GM23338 (cell line): ENCODE results near the gene DZIP1. TPM values are rescaled to one million over a fixed set of nuclear protein-coding genes. Genes with fewer than 3 reads are reported as not detected.

ENCODE experiments used
- ATAC-seq: fragments of 200-7000 bp; cut with Tn5 transposase; 3 replicates; pipeline ENCODE4 v1.9.1; 2020
- DNase-seq: peaks from one replicate; pipeline ENCODE4 v3.0.0-alpha.2; 2015; ENCODE audit warnings: low spot score
- H2AFZ ChIP-seq: fragments of 200-600 bp; sonication (generic); 2 replicates; pipeline ENCODE4 v1.8.0; 2016; ENCODE audit warnings: antibody characterized with exemption, mild to moderate bottlenecking, moderate library complexity
- H3F3A ChIP-seq: fragments of 200-600 bp; sonication (generic); replicated peaks from 2 replicates; pipeline ENCODE4 v1.8.0; 2017; ENCODE audit warnings: antibody characterized with exemption, mixed run types, low read depth
- H3K27ac ChIP-seq: fragments of 200-600 bp; sonication (generic); 2 replicates; pipeline ENCODE4 v1.6.1; 2016; ENCODE audit warnings: low read depth
- H3K27me3 ChIP-seq: fragments of 200-600 bp; sonication (generic); 2 replicates; pipeline ENCODE4 v1.8.0; 2016; ENCODE audit warnings: mild to moderate bottlenecking, mixed run types, moderate library complexity; ENCODE audit not compliant: insufficient read depth
- H3K36me3 ChIP-seq: fragments of 200-600 bp; sonication (generic); 2 replicates; pipeline ENCODE4 v1.8.0; 2016; ENCODE audit warnings: mild to moderate bottlenecking; ENCODE audit not compliant: insufficient read depth
- H3K4me1 ChIP-seq: fragments of 200-600 bp; sonication (generic); 2 replicates; pipeline ENCODE4 v1.8.0; 2016; ENCODE audit warnings: mild to moderate bottlenecking, moderate library complexity; ENCODE audit not compliant: insufficient read depth
- H3K4me2 ChIP-seq: fragments of 200-600 bp; sonication (generic); 2 replicates; pipeline ENCODE4 v1.7.1; 2017; ENCODE audit warnings: mixed run types
- H3K4me3 ChIP-seq: fragments of 200-600 bp; sonication (generic); 2 replicates; pipeline ENCODE4 v1.6.1; 2016; ENCODE audit warnings: mixed run types
- H3K79me2 ChIP-seq: fragments of 200-600 bp; sonication (generic); replicated peaks from 2 replicates; pipeline ENCODE4 v1.8.0; 2017; ENCODE audit warnings: mild to moderate bottlenecking; ENCODE audit not compliant: insufficient read depth
- H3K9me2 ChIP-seq: fragments of 200-600 bp; sonication (generic); 2 replicates; pipeline ENCODE4 v1.8.0; 2017; ENCODE audit not compliant: insufficient read depth
- H4K20me1 ChIP-seq: fragments of 200-600 bp; sonication (generic); replicated peaks from 2 replicates; pipeline ENCODE4 v1.8.0; 2017; ENCODE audit warnings: mild to moderate bottlenecking; ENCODE audit not compliant: insufficient read depth
- H3K27ac Mint-ChIP-seq: 2 replicates; pipeline ENCODE4 v1.8.0; 2020; ENCODE audit warnings: inconsistent platforms, mild to moderate bottlenecking, moderate library complexity, mixed read lengths
- H3K27me3 Mint-ChIP-seq: 3 replicates; pipeline ENCODE4 v1.8.0; 2022; ENCODE audit warnings: low read depth, mild to moderate bottlenecking, moderate library complexity, mixed read lengths, inconsistent platforms; ENCODE audit not compliant: insufficient read depth, poor library complexity
- H3K36me3 Mint-ChIP-seq: 3 replicates; pipeline ENCODE4 v1.8.0; 2021; ENCODE audit warnings: low read depth, mild to moderate bottlenecking, inconsistent platforms, moderate library complexity, mixed read lengths
- H3K4me1 Mint-ChIP-seq: 3 replicates; pipeline ENCODE4 v1.8.0; 2020; ENCODE audit warnings: mild to moderate bottlenecking, inconsistent platforms, mixed read lengths
- H3K4me3 Mint-ChIP-seq: 3 replicates; pipeline ENCODE4 v1.8.0; 2021; ENCODE audit warnings: moderate library complexity, mild to moderate bottlenecking, inconsistent platforms, mixed read lengths
- H3K9me3 Mint-ChIP-seq: 3 replicates; pipeline ENCODE4 v1.8.0; 2020; ENCODE audit warnings: moderate library complexity, mild to moderate bottlenecking, inconsistent platforms, mixed read lengths
- EZH2 ChIP-seq: fragments of 200-600 bp; sonication (generic); IDR thresholded peaks from one replicate; pipeline ENCODE4 v1.8.0; 2017; ENCODE audit warnings: antibody characterized with exemption, mild to moderate bottlenecking, low read depth; ENCODE audit not compliant: unreplicated experiment
- EZH2phosphoT487 ChIP-seq: fragments of 200-600 bp; sonication (generic); IDR thresholded peaks from one replicate; pipeline ENCODE4 v1.8.1; 2018; ENCODE audit warnings: antibody characterized with exemption; ENCODE audit not compliant: unreplicated experiment
- JUNB ChIP-seq: IDR thresholded peaks from one replicate; pipeline ENCODE4 v1.6.1; 2016; ENCODE audit warnings: antibody characterized with exemption; ENCODE audit not compliant: unreplicated experiment
- NANOG ChIP-seq: IDR thresholded peaks from 2 replicates; pipeline ENCODE4 v1.6.1; 2016; ENCODE audit warnings: antibody characterized with exemption, borderline replicate concordance
- POLR2AphosphoS5 ChIP-seq: IDR thresholded peaks from 2 replicates; pipeline ENCODE4 v1.6.1; 2016; ENCODE audit warnings: antibody characterized with exemption, low read depth
- REST ChIP-seq: IDR thresholded peaks from one replicate; pipeline ENCODE4 v1.6.1; 2018; ENCODE audit warnings: antibody characterized with exemption; ENCODE audit not compliant: unreplicated experiment
- STAT1 ChIP-seq: IDR thresholded peaks from one replicate; pipeline ENCODE4 v1.6.1; 2016; ENCODE audit warnings: antibody characterized with exemption; ENCODE audit not compliant: unreplicated experiment
- ZNF114 ChIP-seq: fragments of 250-450 bp; sonication (Bioruptor Pico); IDR thresholded peaks from 2 replicates; pipeline ENCODE4 v1.5.0; 2020; ENCODE audit warnings: mild to moderate bottlenecking, moderate library complexity
- ZNF331 ChIP-seq: fragments of 250-450 bp; sonication (Bioruptor Pico); IDR thresholded peaks from 2 replicates; pipeline ENCODE4 v1.5.0; 2020; ENCODE audit warnings: low read depth, mild to moderate bottlenecking, moderate library complexity
- ZNF462 ChIP-seq: fragments of 250-450 bp; sonication (Bioruptor Pico); IDR thresholded peaks from 2 replicates; pipeline ENCODE4 v1.5.0; 2020; ENCODE audit warnings: mild to moderate bottlenecking, moderate library complexity
- polyA plus RNA-seq: library from polyadenylated mRNA; unstranded; fragments of >200 nt; fragmentation: Nextera tagmentation; extraction: Ambion mirVana; gene quantifications from 2 replicates; pipeline ENCODE4 v1.2.1, GENCODE V29; 2016
- total RNA-seq: library from RNA; depleted of rRNA; stranded (reverse); fragments of >200 nt; shearing (Covaris generic); gene quantifications from 2 replicates; pipeline ENCODE4 v1.2.3, GENCODE V29; 2014
- TF ChIP-seq, protein P1 (sequence below): IDR thresholded peaks from 2 replicates; pipeline ENCODE4 v1.6.1; 2016; ENCODE audit warnings: antibody characterized with exemption

DZIP1 gene
- total and polyA plus RNA-seq, 2 experiments from 2014 or later: 10.6 to 24.2 TPM

- TF ChIP-seq ZNF462 (CRISPR knock-in tag) (no peak), EZH2phosphoT487 (no peak), ZNF331 (no peak), STAT1 (no peak), ZNF114 (CRISPR knock-in tag) (no peak)
Measured at GRCh38 chr13:95588134-95588533, 56.4 kb downstream of the DZIP1 start (continued).

DNA sequence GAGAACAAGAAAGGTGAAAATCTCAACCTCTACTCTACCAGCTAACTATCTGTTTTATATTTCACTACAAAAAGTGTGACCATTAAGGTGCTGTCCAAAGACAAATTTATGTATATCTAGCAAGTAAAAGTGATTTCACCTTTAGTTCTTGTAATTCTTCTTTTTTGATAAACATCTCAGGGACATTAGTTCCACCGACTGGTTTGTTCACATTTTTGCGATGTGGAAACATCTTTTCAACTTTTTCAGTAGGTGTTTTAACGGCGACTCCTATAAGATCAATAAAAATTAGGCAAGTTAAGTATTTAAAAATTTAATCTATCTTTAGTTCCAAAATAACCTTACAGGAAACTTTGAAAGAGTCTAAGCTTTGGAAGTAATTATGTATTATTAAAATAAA lies 58.6 kb downstream of the DZIP1 start:
- ATAC-seq (no peak), DNase-seq (no peak)
- H3F3A ChIP-seq: no peaks in the 10 kb centered on the region
- H3K9me2 ChIP-seq: no peaks in the 10 kb centered on the region
- no peaks in the 10 kb centered on the region for H3K79me2 ChIP-seq
- Mint-ChIP-seq H3K9me3 (no peaks in the 10 kb centered on the region), H3K27me3 (peaks cover 2% of the 10 kb centered on the region), H3K36me3 (peaks cover 54% of the 10 kb centered on the region), H3K4me1 (no peaks in the 10 kb centered on the region), H3K4me3 (no peak overlapping the region), H3K27ac (no peak overlapping the region)
- H4K20me1 ChIP-seq: 0 out of 2 replicates have a peak, but pooled peaks cover 5% of the 10 kb centered on the region
- H3K4me2 ChIP-seq: no peak overlapping the region
- H3K4me1 ChIP-seq: no peaks in the 10 kb centered on the region
- H3K4me3 ChIP-seq: no peak overlapping the region
- H3K27me3 ChIP-seq: no peaks in the 10 kb centered on the region
- H3K27ac ChIP-seq: no peak overlapping the region
- peaks cover 10% of the 10 kb centered on the region; the same call in 1 of the 2 replicates for H3K36me3 ChIP-seq
- no peak overlapping the region for H2AFZ ChIP-seq
- TF ChIP-seq ZNF114 (CRISPR knock-in tag): no peak
- TF ChIP-seq ZNF331: no peak
- TF ChIP-seq POLR2AphosphoS5: no peak
- TF ChIP-seq EZH2: no peak
- no peak for TF ChIP-seq REST
- TF ChIP-seq NANOG: no peak
- TF ChIP-seq, protein P1, sequence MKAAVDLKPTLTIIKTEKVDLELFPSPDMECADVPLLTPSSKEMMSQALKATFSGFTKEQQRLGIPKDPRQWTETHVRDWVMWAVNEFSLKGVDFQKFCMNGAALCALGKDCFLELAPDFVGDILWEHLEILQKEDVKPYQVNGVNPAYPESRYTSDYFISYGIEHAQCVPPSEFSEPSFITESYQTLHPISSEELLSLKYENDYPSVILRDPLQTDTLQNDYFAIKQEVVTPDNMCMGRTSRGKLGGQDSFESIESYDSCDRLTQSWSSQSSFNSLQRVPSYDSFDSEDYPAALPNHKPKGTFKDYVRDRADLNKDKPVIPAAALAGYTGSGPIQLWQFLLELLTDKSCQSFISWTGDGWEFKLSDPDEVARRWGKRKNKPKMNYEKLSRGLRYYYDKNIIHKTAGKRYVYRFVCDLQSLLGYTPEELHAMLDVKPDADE: no peak
- TF ChIP-seq STAT1: no peak
- TF ChIP-seq JUNB: no peak
